Activated CD4-positive, alpha-beta T cell treated with anti-CD3 and anti-CD28 coated beads, Interleukin-2, amount 10 ng/mL, durations not matched to agents 7 days and 5 days (primary cell): ENCODE measurements around the gene RRAGA. TPM values are rescaled to one million over a fixed set of nuclear protein-coding genes. Genes with fewer than 3 reads are reported as not detected.
"Not testable (repeated sequence)": the region's sequence is repeated elsewhere in the genome, so short reads cannot be mapped to it uniquely, and the experiment has no call there.

ENCODE experiments used
- CTCF ChIA-PET: fragments of 350-600 bp; sonication (Branson Sonifier 250); formaldehyde crosslinking; loops from one replicate; lab custom pipeline; 2021; ENCODE audit warnings: antibody characterized with exemption; lab: Charles Lee
- POLR2A ChIA-PET: fragments of 350-600 bp; sonication (Branson Sonifier 250); formaldehyde crosslinking; loops from one replicate; lab custom pipeline; 2021; ENCODE audit warnings: antibody characterized with exemption; lab: Charles Lee
- DNase-seq: peaks from one replicate; pipeline ENCODE4 v3.0.0-alpha.2; 2020
- H3K27ac Mint-ChIP-seq: one replicate; pipeline ENCODE4 v1.8.0; 2021; ENCODE audit warnings: mild to moderate bottlenecking, moderate library complexity, mixed read lengths
- H3K27me3 Mint-ChIP-seq: one replicate; pipeline ENCODE4 v1.8.0; 2021; ENCODE audit warnings: mixed read lengths
- H3K36me3 Mint-ChIP-seq: one replicate; pipeline ENCODE4 v1.8.0; 2021; ENCODE audit warnings: low read depth, mixed read lengths
- H3K4me1 Mint-ChIP-seq: one replicate; pipeline ENCODE4 v1.8.0; 2021; ENCODE audit warnings: mixed read lengths
- H3K4me3 Mint-ChIP-seq: one replicate; pipeline ENCODE4 v1.8.0; 2021; ENCODE audit warnings: mild to moderate bottlenecking, moderate library complexity, mixed read lengths
- H3K9me3 Mint-ChIP-seq: one replicate; pipeline ENCODE4 v1.8.0; 2021; ENCODE audit warnings: mixed read lengths
- total RNA-seq, 2 experiments: library from RNA; stranded (reverse); gene quantifications; one replicate each; pipeline ENCODE4 v1.2.3, GENCODE V29; 2021

Gene RRAGA
- 10 to 100 TPM; 45.5 to 46.6 TPM for total RNA-seq

- DNase-seq = peak; percentile 94
- Mint-ChIP-seq H3K4me1 (peaks cover 33% of the 10 kb centered on the region), H3K27me3 (no peaks in the 10 kb centered on the region), H3K9me3 (no peaks in the 10 kb centered on the region), H3K27ac (peak within 1 kb of the TSS; percentile 99), H3K4me3 (peak within 1 kb of the TSS; percentile 96), H3K36me3 (peaks cover 20% of the 10 kb centered on the region)
- ChIA-PET CTCF (interaction anchor here (0.7 to 2.5 kb wide), 9 partner anchors 10 to 415 kb away, joined by 3 to 14 read pairs (median 3); partner anchors contain the start of gene DENND4C), POLR2A (interaction anchor here (0.5 to 1.2 kb wide), 2 partner anchors 135 to 212 kb away, joined by 3 to 4 read pairs; no protein-coding TSS in a partner anchor)
These were observed at the start of gene RRAGA for GRCh38 chr9:19048966-19049916. Gene RRAGA, plus strand, starts transcription at chr9:19049427. Its CDS starts 233 bp downstream, at chr9:19049660.

GRCh38 chr9:19000133-19000532, 49.1 kb upstream of the RRAGA start:
- Mint-ChIP-seq H3K27ac (no peak overlapping the region), H3K9me3 (peaks cover 4% of the 10 kb centered on the region), H3K27me3 (no peaks in the 10 kb centered on the region), H3K36me3 (no peaks in the 10 kb centered on the region), H3K4me3 (no peak overlapping the region), H3K4me1 (no peaks in the 10 kb centered on the region)
- CTCF ChIA-PET = no interaction called here
- DNase-seq = no peak
- POLR2A ChIA-PET = no interaction called here

GRCh38 chr9:19009391-19009965, 39.7 kb upstream of the RRAGA start:
- no peak for DNase-seq
- Mint-ChIP-seq H3K9me3 (no peaks in the 10 kb centered on the region), H3K4me3 (no peak overlapping the region), H3K27me3 (no peaks in the 10 kb centered on the region), H3K4me1 (no peaks in the 10 kb centered on the region), H3K27ac (no peak overlapping the region), H3K36me3 (no peaks in the 10 kb centered on the region)
- ChIA-PET CTCF (interaction anchor here (0.7 kb wide), 1 partner anchor 344 kb away, joined by 4 read pairs; no protein-coding TSS in a partner anchor), POLR2A (no interaction called here)

- Mint-ChIP-seq H3K27me3 (peaks cover 6% of the 10 kb centered on the region), H3K9me3 (no peaks in the 10 kb centered on the region), H3K27ac (no peak overlapping the region), H3K4me3 (no peak overlapping the region), H3K36me3 (no peaks in the 10 kb centered on the region), H3K4me1 (no peaks in the 10 kb centered on the region)
- POLR2A ChIA-PET = no interaction called here
- no peak for DNase-seq
- CTCF ChIA-PET = interaction anchor here (0.6 to 1.9 kb wide), 3 partner anchors 9 to 447 kb away, joined by 3 to 5 read pairs (median 4); no protein-coding TSS in a partner anchor
These were observed 31.0 kb upstream of the RRAGA start for GRCh38 chr9:19018201-19018600.

- POLR2A ChIA-PET = no interaction called here
- no peaks in the 10 kb centered on the region for H3K36me3 Mint-ChIP-seq
- no peak overlapping the region for H3K4me3 Mint-ChIP-seq
- H3K27me3 Mint-ChIP-seq = peaks cover 18% of the 10 kb centered on the region
- H3K4me1 Mint-ChIP-seq = no peaks in the 10 kb centered on the region
- DNase-seq = no peak
- H3K27ac Mint-ChIP-seq = no peak overlapping the region
- CTCF ChIA-PET = interaction anchor here (0.7 kb wide), 1 partner anchor 443 kb away, joined by 3 read pairs; no protein-coding TSS in a partner anchor
- H3K9me3 Mint-ChIP-seq = no peaks in the 10 kb centered on the region
These were observed 28.3 kb upstream of the RRAGA start for GRCh38 chr9:19020886-19021455.

- H3K4me3 Mint-ChIP-seq, CTCF ChIA-PET, H3K27ac Mint-ChIP-seq, H3K36me3 Mint-ChIP-seq, DNase-seq, H3K4me1 Mint-ChIP-seq, H3K9me3 Mint-ChIP-seq: not testable (repeated sequence)
- POLR2A ChIA-PET = interaction anchor here (0.6 kb wide), 1 partner anchor 52 kb away, joined by 5 read pairs; no protein-coding TSS in a partner anchor
- peaks cover 18% of the 10 kb centered on the region for H3K27me3 Mint-ChIP-seq
These were observed 27.6 kb upstream of the RRAGA start for GRCh38 chr9:19021649-19022048.

GRCh38 chr9:19022206-19022605, 27.0 kb upstream of the RRAGA start:
- Mint-ChIP-seq H3K9me3 (no peaks in the 10 kb centered on the region), H3K27me3 (peaks cover 18% of the 10 kb centered on the region), H3K4me1 (peaks cover 5% of the 10 kb centered on the region), H3K4me3 (no peak overlapping the region), H3K36me3 (no peaks in the 10 kb centered on the region), H3K27ac (no peak overlapping the region)
- POLR2A ChIA-PET = interaction anchor here (0.6 kb wide), 1 partner anchor 52 kb away, joined by 5 read pairs; no protein-coding TSS in a partner anchor
- DNase-seq = no peak
- CTCF ChIA-PET = no interaction called here

- CTCF ChIA-PET = no interaction called here
- H3K4me1 Mint-ChIP-seq = peaks cover 5% of the 10 kb centered on the region
- POLR2A ChIA-PET = no interaction called here
- no peaks in the 10 kb centered on the region for H3K36me3 Mint-ChIP-seq
- no peaks in the 10 kb centered on the region for H3K9me3 Mint-ChIP-seq
- DNase-seq = no peak
- H3K27ac Mint-ChIP-seq = no peak overlapping the region
- H3K27me3 Mint-ChIP-seq = peaks cover 18% of the 10 kb centered on the region
- no peak overlapping the region for H3K4me3 Mint-ChIP-seq
These were observed 26.1 kb upstream of the RRAGA start for GRCh38 chr9:19023078-19023477.

- H3K27ac Mint-ChIP-seq = no peak overlapping the region
- ChIA-PET POLR2A (no interaction called here), CTCF (interaction anchor here (0.7 to 1.1 kb wide), 2 partner anchors 8 to 582 kb away, joined by 3 read pairs; no protein-coding TSS in a partner anchor)
- no peak for DNase-seq
- H3K36me3 Mint-ChIP-seq = no peaks in the 10 kb centered on the region
- peaks cover 22% of the 10 kb centered on the region for H3K27me3 Mint-ChIP-seq
- no peak overlapping the region for H3K4me3 Mint-ChIP-seq
- H3K4me1 Mint-ChIP-seq = peaks cover 8% of the 10 kb centered on the region
- H3K9me3 Mint-ChIP-seq = no peaks in the 10 kb centered on the region
These were observed 22.9 kb upstream of the RRAGA start for GRCh38 chr9:19026375-19026774.

GRCh38 chr9:19027825-19028224, 21.4 kb upstream of the RRAGA start:
- Mint-ChIP-seq H3K4me1 (peaks cover 8% of the 10 kb centered on the region), H3K4me3 (no peak overlapping the region), H3K27ac (no peak overlapping the region), H3K27me3 (peaks cover 18% of the 10 kb centered on the region), H3K9me3 (no peaks in the 10 kb centered on the region), H3K36me3 (no peaks in the 10 kb centered on the region)
- no peak for DNase-seq
- POLR2A ChIA-PET = no interaction called here
- CTCF ChIA-PET = interaction anchor here (0.5 to 1.5 kb wide), 4 partner anchors 10 to 102 kb away, joined by 3 to 5 read pairs (median 4); partner anchors contain the start of gene RRAGA

GRCh38 chr9:19028835-19029451, 20.3 kb upstream of the RRAGA start:
- H3K27me3 Mint-ChIP-seq = peaks cover 14% of the 10 kb centered on the region
- POLR2A ChIA-PET = no interaction called here
- H3K36me3 Mint-ChIP-seq = no peaks in the 10 kb centered on the region
- no peaks in the 10 kb centered on the region for H3K9me3 Mint-ChIP-seq
- no peak overlapping the region for H3K4me3 Mint-ChIP-seq
- no peak overlapping the region for H3K27ac Mint-ChIP-seq
- DNase-seq = peak; percentile 53
- peaks cover 8% of the 10 kb centered on the region for H3K4me1 Mint-ChIP-seq
- CTCF ChIA-PET = interaction anchor here (0.6 to 1.5 kb wide), 5 partner anchors 11 to 516 kb away, joined by 4 to 6 read pairs (median 5); partner anchors contain the start of gene RRAGA

- Mint-ChIP-seq H3K4me1 (peaks cover 8% of the 10 kb centered on the region), H3K4me3 (no peak overlapping the region), H3K9me3 (no peaks in the 10 kb centered on the region), H3K36me3 (no peaks in the 10 kb centered on the region), H3K27me3 (peaks cover 6% of the 10 kb centered on the region), H3K27ac (no peak overlapping the region)
- no peak for DNase-seq
- POLR2A ChIA-PET = no interaction called here
- CTCF ChIA-PET = no interaction called here
These were observed 18.3 kb upstream of the RRAGA start for GRCh38 chr9:19030899-19031298.
